Natural killer cell (primary cell): ENCODE results near the gene EMP1. TPM values are rescaled to one million over a fixed set of nuclear protein-coding genes. Genes with fewer than 3 reads are reported as not detected.

Experiments
- ATAC-seq, 3 donors: fragments of 150-1000 bp in 2 of 3; fragments of 200-7000 bp in 1 of 3; cut with Tn5 transposase; 1 replicate in 1 of 3; 2 replicates in 2 of 3; pipeline ENCODE4 v1.10.0; 2021; ENCODE audit warnings: mild to moderate bottlenecking in 2 of 3, moderate library complexity in 2 of 3
- DNase-seq, 2 donors: peaks; one replicate each; pipeline versions ENCODE4 v3.0.0 to v3.0.0-alpha.2; 2013 to 2021; ENCODE audit warnings: mixed read lengths in 1 of 2
- H3K27ac ChIP-seq: one replicate; pipeline ENCODE4 v1.5.1; 2013; ENCODE audit warnings: mild to moderate bottlenecking, low read length
- H3K27me3 ChIP-seq: one replicate; pipeline ENCODE4 v1.6.1; 2013; ENCODE audit warnings: low read length; ENCODE audit not compliant: control insufficient read depth, insufficient read depth
- H3K36me3 ChIP-seq: one replicate; pipeline ENCODE4 v1.6.1; 2013; ENCODE audit warnings: low read length; ENCODE audit not compliant: control insufficient read depth, insufficient read depth
- H3K4me1 ChIP-seq: one replicate; pipeline ENCODE4 v1.6.1; 2013; ENCODE audit warnings: low read length; ENCODE audit not compliant: control insufficient read depth, insufficient read depth
- H3K4me3 ChIP-seq: one replicate; pipeline ENCODE4 v1.5.1; 2013; ENCODE audit warnings: low read length
- H3K9me3 ChIP-seq: one replicate; pipeline ENCODE4 v1.6.1; 2013; ENCODE audit warnings: low read length; ENCODE audit not compliant: control insufficient read depth, insufficient read depth
- H3K27ac Mint-ChIP-seq, 2 donors: one replicate each; pipeline ENCODE4 v1.8.0; 2022; ENCODE audit warnings: mild to moderate bottlenecking in 2 of 2, mixed read lengths in 2 of 2, moderate library complexity in 1 of 2
- H3K27me3 Mint-ChIP-seq, 2 donors: one replicate each; pipeline ENCODE4 v1.8.0; 2022; ENCODE audit warnings: low read depth in 2 of 2, mixed read lengths in 2 of 2
- H3K36me3 Mint-ChIP-seq: one replicate; pipeline ENCODE4 v1.8.0; 2022; ENCODE audit warnings: mixed read lengths
- H3K4me1 Mint-ChIP-seq, 2 donors: one replicate each; pipeline ENCODE4 v1.8.0; 2022; ENCODE audit warnings: mixed read lengths in 2 of 2
- H3K4me3 Mint-ChIP-seq: one replicate; pipeline ENCODE4 v1.8.0; 2022; ENCODE audit warnings: mild to moderate bottlenecking, moderate library complexity, mixed read lengths
- H3K9me3 Mint-ChIP-seq, 2 donors: one replicate each; pipeline ENCODE4 v1.8.0; 2022; ENCODE audit warnings: mixed read lengths in 2 of 2
- WGBS: methylation state at CpG from one replicate; pipeline ENCODE4 v1.1.7; 2013; ENCODE audit warnings: missing lambda C conversion rate; ENCODE audit not compliant: insufficient coverage; 5-methylcytosine and 5-hydroxymethylcytosine counted together
- intact Hi-C: fragments of 100-400 bp; cut with micrococcal nuclease; formaldehyde crosslinking; loops from one replicate; pipeline ENCODE4 v1.14.2; 2022
- total RNA-seq, 4 donors: library from RNA; stranded (reverse); fragments of 120-200 nt in 1 of 4; gene quantifications; one replicate each; pipeline versions ENCODE4 v1.2.3 to v1.2.4, GENCODE V29; 2013 to 2022
- TF ChIP-seq, protein P1 (sequence below): fragments of 200-600 bp; IDR thresholded peaks from one replicate; pipeline ENCODE4 v1.8.0; 2022; ENCODE audit warnings: antibody characterized with exemption

EMP1 gene
- total RNA-seq, 3 donors from 2014 or later (not counting 1 experiment from before 2014, with no cell fraction given), result 3.8 to 4.3 (median 4.2) TPM

DNA sequence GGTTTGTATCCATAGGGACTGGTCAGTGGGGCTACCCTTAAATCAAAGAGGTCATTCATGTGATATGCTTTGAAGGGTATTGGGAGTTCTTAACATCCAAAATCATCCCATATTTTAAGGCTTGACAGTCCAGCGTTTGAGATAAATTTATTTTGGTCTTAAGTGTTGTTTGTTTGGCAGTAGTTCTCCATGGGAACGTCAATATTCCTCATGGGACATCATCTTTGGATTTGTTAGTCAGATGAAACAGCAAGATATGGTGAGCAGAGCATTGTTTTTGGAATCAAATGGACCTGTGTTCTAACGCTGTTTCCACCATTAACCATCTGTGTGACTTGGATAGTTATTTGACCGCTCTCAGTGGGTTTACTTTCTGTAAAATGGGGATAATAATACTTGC is 47.1 kb upstream of the EMP1 start:
- DNase-seq, result no peak
- H3K27me3 Mint-ChIP-seq, result peaks cover 10 to 33% of the 10 kb centered on the region in 2 donors
- H3K9me3 Mint-ChIP-seq, result no peaks in the 10 kb centered on the region
- Histone ChIP-seq H3K27ac (no peak overlapping the region), H3K36me3 (no peaks in the 10 kb centered on the region), H3K4me1 (peaks cover 2% of the 10 kb centered on the region), H3K27me3 (no peaks in the 10 kb centered on the region), H3K4me3 (no peak overlapping the region), H3K9me3 (no peaks in the 10 kb centered on the region)
- TF ChIP-seq, protein P1, sequence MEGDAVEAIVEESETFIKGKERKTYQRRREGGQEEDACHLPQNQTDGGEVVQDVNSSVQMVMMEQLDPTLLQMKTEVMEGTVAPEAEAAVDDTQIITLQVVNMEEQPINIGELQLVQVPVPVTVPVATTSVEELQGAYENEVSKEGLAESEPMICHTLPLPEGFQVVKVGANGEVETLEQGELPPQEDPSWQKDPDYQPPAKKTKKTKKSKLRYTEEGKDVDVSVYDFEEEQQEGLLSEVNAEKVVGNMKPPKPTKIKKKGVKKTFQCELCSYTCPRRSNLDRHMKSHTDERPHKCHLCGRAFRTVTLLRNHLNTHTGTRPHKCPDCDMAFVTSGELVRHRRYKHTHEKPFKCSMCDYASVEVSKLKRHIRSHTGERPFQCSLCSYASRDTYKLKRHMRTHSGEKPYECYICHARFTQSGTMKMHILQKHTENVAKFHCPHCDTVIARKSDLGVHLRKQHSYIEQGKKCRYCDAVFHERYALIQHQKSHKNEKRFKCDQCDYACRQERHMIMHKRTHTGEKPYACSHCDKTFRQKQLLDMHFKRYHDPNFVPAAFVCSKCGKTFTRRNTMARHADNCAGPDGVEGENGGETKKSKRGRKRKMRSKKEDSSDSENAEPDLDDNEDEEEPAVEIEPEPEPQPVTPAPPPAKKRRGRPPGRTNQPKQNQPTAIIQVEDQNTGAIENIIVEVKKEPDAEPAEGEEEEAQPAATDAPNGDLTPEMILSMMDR, result no peak
- peaks cover 5% of the 10 kb centered on the region in 2 donors for H3K4me1 Mint-ChIP-seq
- no peak overlapping the region for H3K27ac Mint-ChIP-seq
- intact Hi-C loops, result no loop called here
- H3K4me3 Mint-ChIP-seq, result no peak overlapping the region
- no peak for ATAC-seq
- WGBS, result 93% methylated on average over 4 of the region's 4 CpGs
- H3K36me3 Mint-ChIP-seq, result no peaks in the 10 kb centered on the region

DNA sequence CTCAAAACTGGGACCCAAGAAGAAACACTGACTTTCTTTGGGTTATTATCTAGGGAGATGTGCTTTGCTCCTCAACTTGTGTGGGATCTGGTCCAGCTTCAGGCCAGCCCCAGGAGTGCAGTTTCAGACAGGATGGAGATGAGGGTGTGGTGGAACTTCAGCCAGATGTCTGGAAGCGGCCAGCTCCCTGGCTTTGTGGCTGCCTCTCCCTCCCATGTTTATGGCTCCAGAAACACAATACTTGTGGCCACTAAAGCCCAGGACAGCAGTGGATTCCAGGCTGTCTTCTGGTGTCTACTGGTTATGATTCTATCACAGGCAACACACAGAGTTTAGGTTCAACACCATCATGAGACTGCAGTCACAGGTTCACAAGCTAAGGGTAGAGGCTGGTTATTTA is 44.2 kb upstream of the EMP1 start:
- Histone ChIP-seq H3K4me1 (no peaks in the 10 kb centered on the region), H3K4me3 (no peak overlapping the region), H3K27ac (no peak overlapping the region), H3K36me3 (no peaks in the 10 kb centered on the region), H3K27me3 (no peaks in the 10 kb centered on the region), H3K9me3 (no peaks in the 10 kb centered on the region)
- Mint-ChIP-seq H3K27me3 (peaks cover 10 to 48% of the 10 kb centered on the region in 2 donors), H3K4me3 (no peak overlapping the region), H3K36me3 (no peaks in the 10 kb centered on the region), H3K27ac (no peak overlapping the region), H3K4me1 (no peaks in the 10 kb centered on the region), H3K9me3 (no peaks in the 10 kb centered on the region)
- TF ChIP-seq, protein P1, result no peak
- intact Hi-C loops, result no loop called here
- no peak for ATAC-seq
- no peak for DNase-seq
- 92% methylated on average over 1 of the region's 1 CpG for WGBS

DNA sequence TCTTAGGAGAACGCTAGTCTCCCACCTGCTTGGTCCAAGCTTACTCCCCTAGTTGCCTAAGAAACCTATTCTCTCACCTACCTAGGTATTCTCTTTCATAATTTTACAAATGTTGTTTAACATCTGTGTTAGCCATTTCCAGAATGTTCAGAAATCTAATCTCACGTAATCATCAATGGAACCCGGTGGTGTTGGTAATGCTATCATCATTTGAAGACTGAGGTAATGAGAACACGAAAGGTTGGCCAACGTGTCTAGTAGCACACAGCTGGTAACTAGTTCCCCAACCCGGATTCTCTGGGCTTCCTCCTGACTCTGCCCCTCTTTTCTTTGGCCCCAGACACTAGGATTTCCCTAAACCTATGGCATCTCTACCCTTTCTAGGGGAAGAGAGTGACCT is 43.8 kb upstream of the EMP1 start:
- Histone ChIP-seq H3K27ac (no peak overlapping the region), H3K36me3 (no peaks in the 10 kb centered on the region), H3K27me3 (no peaks in the 10 kb centered on the region), H3K4me1 (no peaks in the 10 kb centered on the region), H3K4me3 (no peak overlapping the region), H3K9me3 (no peaks in the 10 kb centered on the region)
- Mint-ChIP-seq H3K27ac (no peak overlapping the region), H3K9me3 (no peaks in the 10 kb centered on the region), H3K36me3 (no peaks in the 10 kb centered on the region), H3K4me3 (no peak overlapping the region), H3K4me1 (no peaks in the 10 kb centered on the region), H3K27me3 (peaks cover 13 to 47% of the 10 kb centered on the region in 2 donors)
- ATAC-seq (no peak), DNase-seq (no peak)
- WGBS, result 88% methylated on average over 6 of the region's 6 CpGs
- intact Hi-C loops, result no loop called here
- TF ChIP-seq, protein P1, result no peak

DNA sequence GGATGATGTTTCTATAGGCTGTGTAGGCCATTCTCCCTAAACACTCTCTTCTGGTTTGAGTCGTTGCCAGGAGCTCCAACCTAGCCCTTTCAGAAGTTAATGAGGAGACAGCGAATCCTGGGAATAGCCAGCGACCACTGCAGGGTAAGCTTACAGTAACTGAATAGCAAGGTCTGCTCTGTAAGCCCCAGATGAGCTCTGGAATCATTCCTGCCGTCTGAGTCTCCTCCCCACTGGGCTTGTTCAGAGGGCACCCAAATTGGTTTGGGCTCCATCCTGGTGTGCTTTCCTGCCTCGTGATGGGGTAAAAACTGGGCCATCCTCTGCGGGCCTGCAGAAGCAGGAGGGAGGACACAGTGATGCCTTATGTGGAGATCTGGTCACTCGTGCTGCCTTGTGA is 43.3 kb upstream of the EMP1 start:
- DNase-seq, result no peak
- H3K36me3 Mint-ChIP-seq, result no peaks in the 10 kb centered on the region
- Histone ChIP-seq H3K27ac (no peak overlapping the region), H3K36me3 (no peaks in the 10 kb centered on the region), H3K27me3 (no peaks in the 10 kb centered on the region), H3K9me3 (no peaks in the 10 kb centered on the region), H3K4me1 (no peaks in the 10 kb centered on the region), H3K4me3 (no peak overlapping the region)
- intact Hi-C loops, result no loop called here
- no peaks in the 10 kb centered on the region for H3K9me3 Mint-ChIP-seq
- no peak for ATAC-seq
- TF ChIP-seq, protein P1, result no peak
- peaks cover 12 to 45% of the 10 kb centered on the region in 2 donors for H3K27me3 Mint-ChIP-seq
- no peaks in the 10 kb centered on the region for H3K4me1 Mint-ChIP-seq
- H3K27ac Mint-ChIP-seq, result no peak overlapping the region
- no peak overlapping the region for H3K4me3 Mint-ChIP-seq
- WGBS, result 84% methylated on average over 7 of the region's 7 CpGs
